Testis (tissue), 3 donors: ENCODE measurements around the gene FGF12. TPM values are rescaled to one million over a fixed set of nuclear protein-coding genes. Genes with fewer than 3 reads are reported as not detected.

Experiments
- DNase-seq: peaks from one replicate; pipeline ENCODE4 v3.0.0-alpha.2; 2019
- H3K27ac ChIP-seq, 2 donors: fragments of 200-600 bp; sonication (generic); one replicate each; pipeline ENCODE4 v1.5.1; 2019
- H3K27me3 ChIP-seq: fragments of 200-600 bp; sonication (generic); one replicate; pipeline ENCODE4 v1.5.1; 2019
- H3K36me3 ChIP-seq: fragments of 200-600 bp; sonication (generic); one replicate; pipeline ENCODE4 v1.5.1; 2017; ENCODE audit warnings: low read depth; ENCODE audit errors: missing control alignments
- H3K4me1 ChIP-seq: fragments of 200-600 bp; sonication (generic); one replicate; pipeline ENCODE4 v1.5.1; 2019
- H3K4me3 ChIP-seq, 2 donors: fragments of 200-600 bp; sonication (generic); one replicate each; pipeline ENCODE4 v1.5.1; 2017 to 2019
- H3K9me3 ChIP-seq: fragments of 200-600 bp; sonication (generic); one replicate; pipeline ENCODE4 v1.5.1; 2017
- CTCF ChIP-seq, 3 experiments: fragments of 450-650 bp in 2 of 3; fragments of 200-600 bp in 1 of 3; sonication (generic) in 1 of 3; IDR thresholded peaks; one replicate each; pipeline ENCODE4 v1.5.1; 2016 to 2019; ENCODE audit warnings: antibody characterized with exemption in 3 of 3, mild to moderate bottlenecking in 2 of 3, moderate library complexity in 1 of 3
- POLR2A ChIP-seq: fragments of 450-650 bp; IDR thresholded peaks from one replicate; pipeline ENCODE4 v1.6.1; 2017; ENCODE audit warnings: antibody characterized with exemption, mild to moderate bottlenecking, moderate library complexity
- WGBS, 2 donors: methylation state at CpG; one replicate each; pipeline ENCODE4 v1.1.5; 2018; 5-methylcytosine and 5-hydroxymethylcytosine counted together
- intact Hi-C: fragments of 100-400 bp; cut with DNase I; formaldehyde crosslinking; loops from one replicate; pipeline ENCODE4 v1.15.1; 2023; ENCODE audit warnings: low total_unique reads
- polyA plus RNA-seq: library from polyadenylated mRNA; stranded (reverse); fragments of 350-450 nt; fragmentation: Illumina TruSeq; extraction: RNeasy Lipid Tissue Mini Kit (QIAGEN cat#74804); gene quantifications from one replicate; pipeline ENCODE4 v1.2.3, GENCODE V29; 2014; ENCODE audit warnings: low read depth, low replicate concordance; ENCODE audit not compliant: insufficient read depth
- total RNA-seq, 2 donors: library from RNA; depleted of rRNA; stranded (reverse); fragments of >200 nt; gene quantifications; one replicate each; pipeline ENCODE4 v1.2.3, GENCODE V29; 2016

The FGF12 gene
- total and polyA plus RNA-seq, 3 donors from 2014 or later = 2.3 to 3.3 (median 3.0) TPM

GRCh38 chr3:192220915-192221314 is 506.4 kb downstream of the FGF12 start:
- Histone ChIP-seq H3K4me3 (no peak overlapping the region), H3K36me3 (no peaks in the 10 kb centered on the region), H3K4me1 (no peaks in the 10 kb centered on the region), H3K9me3 (no peaks in the 10 kb centered on the region), H3K27ac (no peak overlapping the region), H3K27me3 (no peaks in the 10 kb centered on the region)
- intact Hi-C loops = no loop called here
- TF ChIP-seq CTCF (IDR thresholded peaks at IDR 0.05) = no peak
- no peak for TF ChIP-seq POLR2A
- WGBS, 2 donors = 96 to 97% methylated on average over 1 of the region's 1 CpG
- no peak for DNase-seq

GRCh38 chr3:192219926-192220325 is 507.4 kb downstream of the FGF12 start:
- TF ChIP-seq POLR2A (no peak), CTCF (IDR thresholded peaks at IDR 0.05) (no peak)
- Histone ChIP-seq H3K27ac (no peak overlapping the region), H3K27me3 (no peaks in the 10 kb centered on the region), H3K4me3 (no peak overlapping the region), H3K9me3 (no peaks in the 10 kb centered on the region), H3K4me1 (no peaks in the 10 kb centered on the region), H3K36me3 (no peaks in the 10 kb centered on the region)
- DNase-seq = no peak
- intact Hi-C loops = no loop called here

- Histone ChIP-seq H3K27ac (no peak overlapping the region), H3K36me3 (no peaks in the 10 kb centered on the region), H3K4me1 (no peaks in the 10 kb centered on the region), H3K9me3 (no peaks in the 10 kb centered on the region), H3K27me3 (no peaks in the 10 kb centered on the region), H3K4me3 (no peak overlapping the region)
- intact Hi-C loops = no loop called here
- no peak for TF ChIP-seq POLR2A
- TF ChIP-seq CTCF (IDR thresholded peaks at IDR 0.05) = no peak
- 73 to 77% methylated on average over 2 of the region's 2 CpGs for WGBS, 2 donors
- DNase-seq = no peak
These were observed 511.3 kb downstream of the FGF12 start for GRCh38 chr3:192216067-192216466.

- Histone ChIP-seq H3K27ac (no peak overlapping the region), H3K4me1 (no peaks in the 10 kb centered on the region), H3K4me3 (no peak overlapping the region), H3K36me3 (no peaks in the 10 kb centered on the region), H3K27me3 (no peaks in the 10 kb centered on the region), H3K9me3 (no peaks in the 10 kb centered on the region)
- WGBS, 2 donors = 79 to 82% methylated on average over 7 of the region's 7 CpGs
- no peak for DNase-seq
- intact Hi-C loops = no loop called here
- TF ChIP-seq POLR2A = no peak
- TF ChIP-seq CTCF (IDR thresholded peaks at IDR 0.05) = no peak
These were observed 514.4 kb downstream of the FGF12 start for GRCh38 chr3:192212979-192213378.

- H3K36me3 ChIP-seq = no peaks in the 10 kb centered on the region
- no peaks in the 10 kb centered on the region for H3K4me1 ChIP-seq
- no peak for DNase-seq
- no peaks in the 10 kb centered on the region for H3K27me3 ChIP-seq
- H3K4me3 ChIP-seq = no peak overlapping the region
- H3K9me3 ChIP-seq = no peaks in the 10 kb centered on the region
- TF ChIP-seq POLR2A (no peak), CTCF (IDR thresholded peaks at IDR 0.05) (no peak)
- no peak overlapping the region for H3K27ac ChIP-seq
- intact Hi-C loops = no loop called here
- WGBS, 2 donors = 65 to 79% methylated on average over 2 of the region's 2 CpGs
These were observed 515.0 kb downstream of the FGF12 start for GRCh38 chr3:192212335-192212734.
